ENCODE data around the gene ZNF148. TPM values are rescaled to one million over a fixed set of nuclear protein-coding genes. Genes with fewer than 3 reads are reported as not detected.

ZNF148 gene
- total RNA-seq, 1 experiment from 2014 or later: 19.7 TPM

- no peak for TF ChIP-seq ATF2 (CRISPR knock-in tag; IDR thresholded peaks at IDR 0.05; ENCODE audit: borderline replicate concordance, low read depth)
Measured at GRCh38 chr3:125418306-125418705, 43.2 kb upstream of the ZNF148 start (continued).

GRCh38 chr3:125416235-125416634 is 41.1 kb upstream of the ZNF148 start:
- DNase-seq (ENCODE audit: low spot score) (no peak), ATAC-seq (no peak)
- Mint-ChIP-seq H3K4me3 (no peak overlapping the region), H3K27ac (no peak overlapping the region), H3K9me3 (peaks cover 9% of the 10 kb centered on the region), H3K36me3 (no peaks in the 10 kb centered on the region), H3K27me3 (ENCODE audit: low read depth) (no peaks in the 10 kb centered on the region; the same call in 1 of the 2 replicates), H3K4me1 (no peaks in the 10 kb centered on the region)
- ChIA-PET CTCF (interaction anchor here (0.6 kb wide), 1 partner anchor 15 kb away, joined by 3 read pairs; no protein-coding TSS in a partner anchor), POLR2A (no interaction called here)
- TF ChIP-seq ETV6 (CRISPR knock-in tag; IDR thresholded peaks at IDR 0.05): no peak
- TF ChIP-seq, protein P1, sequence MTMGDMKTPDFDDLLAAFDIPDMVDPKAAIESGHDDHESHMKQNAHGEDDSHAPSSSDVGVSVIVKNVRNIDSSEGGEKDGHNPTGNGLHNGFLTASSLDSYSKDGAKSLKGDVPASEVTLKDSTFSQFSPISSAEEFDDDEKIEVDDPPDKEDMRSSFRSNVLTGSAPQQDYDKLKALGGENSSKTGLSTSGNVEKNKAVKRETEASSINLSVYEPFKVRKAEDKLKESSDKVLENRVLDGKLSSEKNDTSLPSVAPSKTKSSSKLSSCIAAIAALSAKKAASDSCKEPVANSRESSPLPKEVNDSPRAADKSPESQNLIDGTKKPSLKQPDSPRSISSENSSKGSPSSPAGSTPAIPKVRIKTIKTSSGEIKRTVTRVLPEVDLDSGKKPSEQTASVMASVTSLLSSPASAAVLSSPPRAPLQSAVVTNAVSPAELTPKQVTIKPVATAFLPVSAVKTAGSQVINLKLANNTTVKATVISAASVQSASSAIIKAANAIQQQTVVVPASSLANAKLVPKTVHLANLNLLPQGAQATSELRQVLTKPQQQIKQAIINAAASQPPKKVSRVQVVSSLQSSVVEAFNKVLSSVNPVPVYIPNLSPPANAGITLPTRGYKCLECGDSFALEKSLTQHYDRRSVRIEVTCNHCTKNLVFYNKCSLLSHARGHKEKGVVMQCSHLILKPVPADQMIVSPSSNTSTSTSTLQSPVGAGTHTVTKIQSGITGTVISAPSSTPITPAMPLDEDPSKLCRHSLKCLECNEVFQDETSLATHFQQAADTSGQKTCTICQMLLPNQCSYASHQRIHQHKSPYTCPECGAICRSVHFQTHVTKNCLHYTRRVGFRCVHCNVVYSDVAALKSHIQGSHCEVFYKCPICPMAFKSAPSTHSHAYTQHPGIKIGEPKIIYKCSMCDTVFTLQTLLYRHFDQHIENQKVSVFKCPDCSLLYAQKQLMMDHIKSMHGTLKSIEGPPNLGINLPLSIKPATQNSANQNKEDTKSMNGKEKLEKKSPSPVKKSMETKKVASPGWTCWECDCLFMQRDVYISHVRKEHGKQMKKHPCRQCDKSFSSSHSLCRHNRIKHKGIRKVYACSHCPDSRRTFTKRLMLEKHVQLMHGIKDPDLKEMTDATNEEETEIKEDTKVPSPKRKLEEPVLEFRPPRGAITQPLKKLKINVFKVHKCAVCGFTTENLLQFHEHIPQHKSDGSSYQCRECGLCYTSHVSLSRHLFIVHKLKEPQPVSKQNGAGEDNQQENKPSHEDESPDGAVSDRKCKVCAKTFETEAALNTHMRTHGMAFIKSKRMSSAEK (CRISPR knock-in tag; IDR thresholded peaks at IDR 0.05; ENCODE audit: borderline replicate concordance): no peak
- no peak for TF ChIP-seq ZNF232 (CRISPR knock-in tag; IDR thresholded peaks at IDR 0.05)

DNA sequence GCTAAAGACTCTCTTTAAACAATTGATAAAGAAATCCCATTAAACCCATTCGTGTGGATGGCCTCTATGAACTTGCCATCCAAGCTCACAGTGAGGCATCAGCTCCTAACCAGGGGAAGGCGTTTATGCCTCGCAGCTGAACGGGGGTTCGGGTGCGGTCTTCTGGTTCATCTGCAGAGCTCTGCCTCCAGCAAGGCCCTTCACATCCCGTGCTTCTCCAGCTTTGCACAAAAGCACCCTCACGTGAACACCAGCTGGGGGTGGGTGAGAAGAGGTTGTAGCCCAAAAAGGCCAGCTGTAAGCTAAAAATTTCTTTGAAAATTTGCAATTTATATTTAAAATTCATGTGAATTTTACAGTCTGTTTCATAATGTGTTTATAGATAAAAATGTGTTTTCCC is 39.5 kb upstream of the ZNF148 start:
- Mint-ChIP-seq H3K4me3 (no peak overlapping the region), H3K27ac (no peak overlapping the region), H3K27me3 (ENCODE audit: low read depth) (no peaks in the 10 kb centered on the region; the same call in 1 of the 2 replicates), H3K9me3 (peaks cover 6% of the 10 kb centered on the region), H3K36me3 (no peaks in the 10 kb centered on the region), H3K4me1 (no peaks in the 10 kb centered on the region)
- DNase-seq (ENCODE audit: low spot score) (no peak), ATAC-seq (no peak)
- ChIA-PET POLR2A (no interaction called here), CTCF (interaction anchor here (0.5 to 1.5 kb wide), 3 partner anchors 11 to 502 kb away, joined by 3 to 5 read pairs (median 4); no protein-coding TSS in a partner anchor)
- TF ChIP-seq ZNF232 (CRISPR knock-in tag; IDR thresholded peaks at IDR 0.05) (no peak), KAT7 (CRISPR knock-in tag; IDR thresholded peaks at IDR 0.05; ENCODE audit: borderline replicate concordance) (no peak), E2F5 (CRISPR knock-in tag; IDR thresholded peaks at IDR 0.05) (no peak), JAZF1 (CRISPR knock-in tag; IDR thresholded peaks at IDR 0.05) (no peak), STAT6 (CRISPR knock-in tag; conservative IDR thresholded peaks at IDR 0.05; ENCODE audit: low read depth) (no peak), ZNF281 (CRISPR knock-in tag; IDR thresholded peaks at IDR 0.05) (no peak), JUN (CRISPR knock-in tag; IDR thresholded peaks at IDR 0.05) (no peak), SOX15 (CRISPR knock-in tag; IDR thresholded peaks at IDR 0.05) (no peak), ZBTB21 (CRISPR knock-in tag; IDR thresholded peaks at IDR 0.05; ENCODE audit: borderline replicate concordance) (no peak), ZNF423 (CRISPR knock-in tag; IDR thresholded peaks at IDR 0.05) (no peak), MYBL2 (CRISPR knock-in tag; IDR thresholded peaks at IDR 0.05) (no peak), PREB (CRISPR knock-in tag; IDR thresholded peaks at IDR 0.05; ENCODE audit: borderline replicate concordance) (no peak), TCF7 (CRISPR knock-in tag; IDR thresholded peaks at IDR 0.05; ENCODE audit: low read depth) (no peak), RORB (CRISPR knock-in tag; IDR thresholded peaks at IDR 0.05) (no peak), ATF3 (CRISPR knock-in tag; conservative IDR thresholded peaks at IDR 0.05) (no peak), ZNF416 (CRISPR knock-in tag; IDR thresholded peaks at IDR 0.05) (no peak)
- TF ChIP-seq, protein P2, sequence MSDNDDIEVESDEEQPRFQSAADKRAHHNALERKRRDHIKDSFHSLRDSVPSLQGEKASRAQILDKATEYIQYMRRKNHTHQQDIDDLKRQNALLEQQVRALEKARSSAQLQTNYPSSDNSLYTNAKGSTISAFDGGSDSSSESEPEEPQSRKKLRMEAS (CRISPR knock-in tag; IDR thresholded peaks at IDR 0.05): no peak
